ENCODE data around the gene XAF1.
A peak's percentile ranks its signal among the peaks of the same experiment; 100 is the strongest.
"Not testable (repeated sequence)": the region's sequence is repeated elsewhere in the genome, so short reads cannot be mapped to it uniquely, and the experiment has no call there.

Gene XAF1

GRCh38 chr17:6755731-6756184, at the start of gene XAF1:
XAF1 (plus strand) TSS chr17:6756046; CDS start chr17:6756079, 33 bp downstream.
- DNase-seq = peak in 7 of 14 donors; percentile 14 to 47 (median 23)

- no peak for DNase-seq
Measured at GRCh38 chr17:6706499-6706898, 49.3 kb upstream of the XAF1 start.

- DNase-seq = no peak
Measured at GRCh38 chr17:6706996-6707395, 48.9 kb upstream of the XAF1 start.

GRCh38 chr17:6708357-6708961, 47.4 kb upstream of the XAF1 start:
- DNase-seq = no peak

GRCh38 chr17:6710317-6710716, 45.5 kb upstream of the XAF1 start:
- DNase-seq = no peak

GRCh38 chr17:6711081-6711674, 44.7 kb upstream of the XAF1 start:
- DNase-seq = peak in 4 of 14 donors; percentile 2 to 42 (median 18)

- DNase-seq = no peak
Measured at GRCh38 chr17:6711681-6712057, 44.2 kb upstream of the XAF1 start.

- DNase-seq = peak in 9 of 14 donors; percentile 12 to 65 (median 39)
Measured at GRCh38 chr17:6712058-6712853, 43.6 kb upstream of the XAF1 start.

GRCh38 chr17:6712854-6713129, 43.1 kb upstream of the XAF1 start:
- DNase-seq = no peak

- DNase-seq = peak in 4 of 14 donors; percentile 4 to 34 (median 22)
Measured at GRCh38 chr17:6713130-6713917, 42.5 kb upstream of the XAF1 start, which contains the start of gene SLC13A5. SLC13A5 (minus strand) TSS chr17:6713369; CDS start chr17:6713333, 36 bp downstream.

- DNase-seq = no peak
Measured at GRCh38 chr17:6713918-6714271, 42.0 kb upstream of the XAF1 start.

GRCh38 chr17:6714315-6714874, 41.5 kb upstream of the XAF1 start:
- no peak for DNase-seq

GRCh38 chr17:6716736-6717135, 39.1 kb upstream of the XAF1 start:
- no peak for DNase-seq

- DNase-seq = no peak
Measured at GRCh38 chr17:6721744-6722143, 34.1 kb upstream of the XAF1 start.

GRCh38 chr17:6724009-6724408, 31.8 kb upstream of the XAF1 start:
- DNase-seq = no peak

GRCh38 chr17:6729531-6729930, 26.3 kb upstream of the XAF1 start:
- no peak for DNase-seq

GRCh38 chr17:6746665-6747064, 9.2 kb upstream of the XAF1 start:
- DNase-seq = not testable (repeated sequence)

GRCh38 chr17:6748617-6749016, 7.2 kb upstream of the XAF1 start:
- no peak for DNase-seq

- DNase-seq = no peak
Measured at GRCh38 chr17:6749519-6749918, 6.3 kb upstream of the XAF1 start.

- DNase-seq = peak in 6 of 14 donors; percentile 12 to 65 (median 25)
Measured at GRCh38 chr17:6752068-6752909, 3.6 kb upstream of the XAF1 start.

GRCh38 chr17:6753006-6753445, 2.8 kb upstream of the XAF1 start:
- peak in 8 of 14 donors; percentile 0 to 65 (median 22) for DNase-seq
